A549 (cell line): Measurements from ENCODE around the gene ADNP2. TPM values are rescaled to one million over a fixed set of nuclear protein-coding genes. Genes with fewer than 3 reads are reported as not detected.
A peak's percentile ranks its signal among the peaks of the same experiment; 100 is the strongest.

Experiments
- ATAC-seq, 2 experiments: fragments of 200-7000 bp in 1 of 2; fragments of >200 bp in 1 of 2; cut with Nextera tagmentation in 1 of 2; cut with Tn5 transposase in 1 of 2; 3 replicates each; pipeline versions ENCODE4 v1.8.0 to v1.9.1; 2018 to 2020; ENCODE audit warnings: mild to moderate bottlenecking in 1 of 2, moderate library complexity in 1 of 2
- CTCF ChIA-PET: fragments of 300-600 bp; sonication (Branson Sonifier 250); formaldehyde crosslinking; extraction: SDS; loops from one replicate; lab custom pipeline; 2021; ENCODE audit warnings: antibody characterized with exemption, inconsistent platforms; lab: Yijun Ruan, JAX
- POLR2A ChIA-PET: fragments of 350-600 bp; formaldehyde crosslinking; extraction: SDS; loops from one replicate; lab custom pipeline; 2021; ENCODE audit warnings: antibody characterized with exemption, inconsistent platforms; lab: Yijun Ruan, JAX
- DNase-seq, 2 experiments: peaks; one replicate each; pipeline versions ENCODE4 v3.0.0 to v3.0.0-alpha.2; 2011 to 2016; ENCODE audit warnings: low read depth in 1 of 2, low spot score in 1 of 2
- FAIRE-seq: peaks from 2 replicates; lab custom pipeline; 2011; peaks lifted over from hg19 to GRCh38; lab: Jason Lieb, UNC
- H3K27ac ChIP-seq, 2 experiments: fragments of >200 bp; sonication (Bioruptor Twin); formaldehyde crosslinking; 3 replicates each; pipeline ENCODE4 v1.5.1; 2016 to 2017
- H3K4me1 ChIP-seq: fragments of >200 bp; sonication (Bioruptor Twin); formaldehyde crosslinking; 3 replicates; pipeline ENCODE4 v1.6.1; 2016
- H3K4me2 ChIP-seq: fragments of >200 bp; sonication (Bioruptor Twin); formaldehyde crosslinking; 3 replicates; pipeline ENCODE4 v1.6.1; 2016
- H3K4me3 ChIP-seq: fragments of >200 bp; sonication (Bioruptor Twin); formaldehyde crosslinking; 3 replicates; pipeline ENCODE4 v1.5.1; 2016
- H3K9me3 ChIP-seq: fragments of >200 bp; sonication (Bioruptor Twin); formaldehyde crosslinking; 3 replicates; pipeline ENCODE4 v1.6.1; 2016
- BCL3 ChIP-seq: fragments of >200 bp; sonication (Bioruptor Twin); formaldehyde crosslinking; IDR thresholded peaks from 3 replicates; pipeline ENCODE4 v1.6.1; 2016
- CBX2 ChIP-seq: fragments of 200-600 bp; sonication (generic); IDR thresholded peaks from 2 replicates; pipeline ENCODE4 v1.6.1; 2016; ENCODE audit warnings: low read depth, mild to moderate bottlenecking, borderline replicate concordance
- CBX8 ChIP-seq: fragments of 200-600 bp; sonication (generic); IDR thresholded peaks from 2 replicates; pipeline ENCODE4 v1.6.1; 2016
- FOSL2 ChIP-seq, 2 experiments: fragments of 450-650 bp in 1 of 2; fragments of >200 bp in 1 of 2; sonication (Bioruptor Twin) in 1 of 2; formaldehyde crosslinking; IDR thresholded peaks; 2 replicates each; pipeline versions ENCODE4 v1.5.0 to v1.6.1; 2016 to 2020; ENCODE audit warnings: mild to moderate bottlenecking in 1 of 2, moderate library complexity in 1 of 2
- GATA3 ChIP-seq: IDR thresholded peaks from 2 replicates; pipeline ENCODE4 v1.6.1; 2012; ENCODE audit warnings: borderline replicate concordance
- HES2 ChIP-seq: fragments of >200 bp; sonication (Bioruptor Twin); formaldehyde crosslinking; IDR thresholded peaks from 2 replicates; pipeline ENCODE4 v1.6.1; 2016
- HEYL ChIP-seq: fragments of 250-450 bp; sonication (Bioruptor Pico); IDR thresholded peaks from 2 replicates; pipeline ENCODE4 v1.8.0; 2021; ENCODE audit warnings: mild to moderate bottlenecking, moderate library complexity
- HOXB13 ChIP-seq: fragments of 250-450 bp; sonication (Bioruptor Pico); IDR thresholded peaks from 2 replicates; pipeline ENCODE4 v1.5.0; 2020; ENCODE audit warnings: low read depth, mild to moderate bottlenecking, moderate library complexity
- JUNB ChIP-seq: fragments of >200 bp; sonication (Bioruptor Twin); formaldehyde crosslinking; IDR thresholded peaks from 2 replicates; pipeline ENCODE4 v1.6.1; 2016
- KDM1A ChIP-seq: fragments of 200-600 bp; sonication (generic); IDR thresholded peaks from 2 replicates; pipeline ENCODE4 v1.6.1; 2016; ENCODE audit warnings: low read depth, mild to moderate bottlenecking
- KDM5A ChIP-seq: fragments of 200-600 bp; sonication (generic); IDR thresholded peaks from 2 replicates; pipeline ENCODE4 v1.6.1; 2016; ENCODE audit warnings: antibody characterized with exemption, mild to moderate bottlenecking
- MYC ChIP-seq: IDR thresholded peaks from 2 replicates; pipeline ENCODE4 v1.6.1; 2012; ENCODE audit warnings: mild to moderate bottlenecking, inconsistent platforms, low read length, improper control_type of control experiment, borderline replicate concordance
- NR3C1 ChIP-seq: fragments of >200 bp; sonication (Bioruptor Twin); formaldehyde crosslinking; IDR thresholded peaks from 3 replicates; pipeline ENCODE4 v1.6.1; 2017
- PHF8 ChIP-seq: fragments of 200-600 bp; sonication (generic); IDR thresholded peaks from 2 replicates; pipeline ENCODE4 v1.6.1; 2016; ENCODE audit warnings: low read depth, mild to moderate bottlenecking, antibody characterized with exemption, moderate library complexity, borderline replicate concordance
- POLR2A ChIP-seq: IDR thresholded peaks from 2 replicates; pipeline ENCODE4 v1.6.1; 2012; ENCODE audit warnings: mild to moderate bottlenecking, low read length
- RARB ChIP-seq: fragments of 250-450 bp; sonication (Bioruptor Pico); IDR thresholded peaks from 2 replicates; pipeline ENCODE4 v1.8.0; 2021; ENCODE audit warnings: mild to moderate bottlenecking, moderate library complexity
- REST ChIP-seq: fragments of 200-600 bp; sonication (generic); IDR thresholded peaks from 2 replicates; pipeline ENCODE4 v1.6.1; 2016; ENCODE audit warnings: antibody characterized with exemption, mild to moderate bottlenecking, moderate library complexity
- RFX5 ChIP-seq: fragments of 450-650 bp; IDR thresholded peaks from 2 replicates; pipeline ENCODE4 v1.7.1; 2014; ENCODE audit warnings: antibody characterized with exemption, mild to moderate bottlenecking, moderate library complexity
- SMC3 ChIP-seq: fragments of >200 bp; sonication (Bioruptor Twin); formaldehyde crosslinking; IDR thresholded peaks from 3 replicates; pipeline ENCODE4 v1.6.1; 2018; ENCODE audit warnings: inconsistent platforms
- TFCP2L1 ChIP-seq: fragments of 250-450 bp; sonication (Bioruptor Pico); IDR thresholded peaks from 2 replicates; pipeline ENCODE4 v1.5.0; 2021; ENCODE audit warnings: mild to moderate bottlenecking
- USF2 ChIP-seq: fragments of 450-650 bp; IDR thresholded peaks from 2 replicates; pipeline ENCODE4 v1.6.1; 2014; ENCODE audit warnings: antibody characterized with exemption
- ZSCAN20 ChIP-seq: fragments of 250-450 bp; sonication (Bioruptor Pico); IDR thresholded peaks from 2 replicates; pipeline ENCODE4 v1.8.0; 2022; ENCODE audit warnings: mild to moderate bottlenecking, moderate library complexity
- WGBS: methylation state at CpG from one replicate; pipeline ENCODE4 v1.1.6; 2017; ENCODE audit errors: missing lambda C conversion rate; 5-methylcytosine and 5-hydroxymethylcytosine counted together
- polyA plus RNA-seq, 4 experiments: library from polyadenylated mRNA; depleted of rRNA in 3 of 4; stranded (reverse); fragments of >200 nt; fragmentation: RNase III in 1 of 4; extraction: RNeasy Plus Mini Kit Qiagen cat#74134 plus additional on column Dnase treatment in 1 of 4; gene quantifications; 2 replicates in 3 of 4; 3 replicates in 1 of 4; pipeline ENCODE4 v1.2.3, GENCODE V29; 2011 to 2017

The ADNP2 gene
- polyA plus RNA-seq, 2 of the 4 experiments (the other 2 are of a cell fraction) = 9.8 to 9.9 TPM

GRCh38 chr18:80148326-80149199 is 39.5 kb downstream of the ADNP2 start:
- WGBS = 85% methylated on average over 27 of the region's 34 CpGs
- Histone ChIP-seq H3K27ac (peak overlapping the region; percentile 57 to 71; a peak in 5 of 6 replicates), H3K9me3 (no peaks in the 10 kb centered on the region), H3K4me3 (peak overlapping the region; percentile 56), H3K4me1 (no peaks in the 10 kb centered on the region), H3K4me2 (peak overlapping the region; percentile 64)
- no peak; a peak in 1 of 6 replicates for ATAC-seq
- TF ChIP-seq SMC3 = no peak
- no peak for TF ChIP-seq GATA3
- no peak for TF ChIP-seq MYC
- TF ChIP-seq HEYL (CRISPR knock-in tag) = no peak
- no peak for TF ChIP-seq FOSL2 (IDR thresholded peaks at IDR 0.05)
- TF ChIP-seq FOSL2 (CRISPR knock-in tag; IDR thresholded peaks at IDR 0.05) = no peak
- no peak for TF ChIP-seq USF2
- TF ChIP-seq ZSCAN20 (CRISPR knock-in tag) = no peak
- no peak for TF ChIP-seq TFCP2L1 (CRISPR knock-in tag)
- TF ChIP-seq NR3C1 = no peak
- no peak for TF ChIP-seq PHF8
- no peak for TF ChIP-seq CBX8
- no peak for TF ChIP-seq JUNB
- no peak for TF ChIP-seq HOXB13 (CRISPR knock-in tag)
- no peak for TF ChIP-seq RARB (CRISPR knock-in tag)
- ChIA-PET CTCF (interaction anchor here (0.7 to 1.6 kb wide), 2 partner anchors 9 to 10 kb away, joined by 3 to 7 read pairs; no protein-coding TSS in a partner anchor), POLR2A (interaction anchor here (0.9 kb wide), 1 partner anchor 115 kb away, joined by 3 read pairs; no protein-coding TSS in a partner anchor)
- no peak for FAIRE-seq
- no peak for DNase-seq

- Histone ChIP-seq H3K4me3 (no peak overlapping the region), H3K27ac (no peak overlapping the region), H3K9me3 (no peaks in the 10 kb centered on the region), H3K4me1 (no peaks in the 10 kb centered on the region), H3K4me2 (no peak overlapping the region)
- TF ChIP-seq GATA3 = no peak
- no peak for TF ChIP-seq CBX8
- no peak for TF ChIP-seq POLR2A
- TF ChIP-seq HOXB13 (CRISPR knock-in tag) = no peak
- no peak for TF ChIP-seq REST
- TF ChIP-seq CBX2 = no peak
- no peak for TF ChIP-seq KDM1A
- no peak for TF ChIP-seq HEYL (CRISPR knock-in tag)
- TF ChIP-seq RFX5 = no peak
- no peak for TF ChIP-seq HES2
- TF ChIP-seq BCL3 = no peak
- no peak for TF ChIP-seq ZSCAN20 (CRISPR knock-in tag)
- TF ChIP-seq USF2 = no peak
- no peak for TF ChIP-seq KDM5A
- FAIRE-seq = no peak
- CTCF ChIA-PET = no interaction called here
- ATAC-seq = no peak
- POLR2A ChIA-PET = no interaction called here
- DNase-seq = no peak
Observed at GRCh38 chr18:80149667-80150066, 40.6 kb downstream of the ADNP2 start.
